Activated naive CD4-positive, alpha-beta T cell treated with anti-CD3 and anti-CD28 coated beads for 36 hours (primary cell): ENCODE results near the gene FAM177B. TPM values are rescaled to one million over a fixed set of nuclear protein-coding genes. Genes with fewer than 3 reads are reported as not detected.
"Not testable (repeated sequence)": the region's sequence is repeated elsewhere in the genome, so short reads cannot be mapped to it uniquely, and the experiment has no call there.

Source experiments
- CTCF ChIA-PET: fragments of 350-600 bp; sonication (Branson Sonifier 250); formaldehyde crosslinking; loops from one replicate; lab custom pipeline; 2021; ENCODE audit warnings: antibody characterized with exemption; lab: Charles Lee
- DNase-seq: peaks from one replicate; pipeline ENCODE4 v3.0.0-alpha.2; 2020
- H3K27ac Mint-ChIP-seq: one replicate; pipeline ENCODE4 v1.8.0; 2021; ENCODE audit warnings: mild to moderate bottlenecking, mixed read lengths
- H3K27me3 Mint-ChIP-seq: one replicate; pipeline ENCODE4 v1.8.0; 2021; ENCODE audit warnings: low read depth, mixed read lengths
- H3K36me3 Mint-ChIP-seq: one replicate; pipeline ENCODE4 v1.8.0; 2021; ENCODE audit warnings: low read depth, mixed read lengths
- H3K4me1 Mint-ChIP-seq: one replicate; pipeline ENCODE4 v1.8.0; 2021; ENCODE audit warnings: low read depth, mixed read lengths
- H3K4me3 Mint-ChIP-seq: one replicate; pipeline ENCODE4 v1.8.0; 2021; ENCODE audit warnings: mild to moderate bottlenecking, moderate library complexity, mixed read lengths
- H3K9me3 Mint-ChIP-seq: one replicate; pipeline ENCODE4 v1.8.0; 2021; ENCODE audit warnings: mixed read lengths
- intact Hi-C: fragments of 100-400 bp; cut with micrococcal nuclease; formaldehyde crosslinking; loops from one replicate; pipeline ENCODE4 v1.15.1; 2023
- total RNA-seq, 2 experiments: library from RNA; stranded (reverse); gene quantifications; one replicate each; pipeline ENCODE4 v1.2.3, GENCODE V29; 2021

Gene FAM177B
- total RNA-seq, 2 experiments from 2014 or later = not detected

GRCh38 chr1:222741630-222742457 is 4.8 kb downstream of the FAM177B start:
- CTCF ChIA-PET = interaction anchor here (0.6 kb wide), 1 partner anchor 126 kb away, joined by 3 read pairs; no protein-coding TSS in a partner anchor
- H3K36me3 Mint-ChIP-seq = not testable (repeated sequence)

GRCh38 chr1:222749927-222750326 is 12.9 kb downstream of the FAM177B start:
- intact Hi-C loops = no loop called here
- Mint-ChIP-seq H3K4me1 (no peaks in the 10 kb centered on the region), H3K9me3 (no peaks in the 10 kb centered on the region), H3K4me3 (no peak overlapping the region), H3K36me3 (no peaks in the 10 kb centered on the region), H3K27ac (no peak overlapping the region), H3K27me3 (peaks cover 2% of the 10 kb centered on the region)
- CTCF ChIA-PET = interaction anchor here (0.7 to 1.5 kb wide), 4 partner anchors 269 to 609 kb away, joined by 3 to 4 read pairs (median 3); no protein-coding TSS in a partner anchor
- no peak for DNase-seq

More at GRCh38 chr1:222741630-222742457, 4.8 kb downstream of the FAM177B start:
- H3K27me3 Mint-ChIP-seq, H3K9me3 Mint-ChIP-seq, H3K27ac Mint-ChIP-seq, DNase-seq, H3K4me3 Mint-ChIP-seq, H3K4me1 Mint-ChIP-seq, intact Hi-C loops: not testable (repeated sequence)

GRCh38 chr1:222750651-222751050 is 13.6 kb downstream of the FAM177B start:
- no peak for DNase-seq
- Mint-ChIP-seq H3K27me3 (peaks cover 2% of the 10 kb centered on the region), H3K4me3 (no peak overlapping the region), H3K4me1 (no peaks in the 10 kb centered on the region), H3K36me3 (no peaks in the 10 kb centered on the region), H3K9me3 (no peaks in the 10 kb centered on the region), H3K27ac (no peak overlapping the region)
- CTCF ChIA-PET = interaction anchor here (0.6 to 1.5 kb wide), 3 partner anchors 268 to 340 kb away, joined by 3 to 6 read pairs (median 3); no protein-coding TSS in a partner anchor
- intact Hi-C loops = no loop called here

- Mint-ChIP-seq H3K4me1 (no peaks in the 10 kb centered on the region), H3K27ac (no peak overlapping the region)
Measured at GRCh38 chr1:222751255-222751654, 14.3 kb downstream of the FAM177B start.

GRCh38 chr1:222754366-222755139 is 17.6 kb downstream of the FAM177B start:
- CTCF ChIA-PET = interaction anchor here (0.6 kb wide), 1 partner anchor 69 kb away, joined by 3 read pairs; no protein-coding TSS in a partner anchor
- Mint-ChIP-seq H3K9me3 (no peaks in the 10 kb centered on the region), H3K27me3 (no peaks in the 10 kb centered on the region), H3K27ac (no peak overlapping the region), H3K36me3 (no peaks in the 10 kb centered on the region), H3K4me3 (no peak overlapping the region), H3K4me1 (no peaks in the 10 kb centered on the region)
- DNase-seq = no peak
- intact Hi-C loops = no loop called here

More at GRCh38 chr1:222751255-222751654, 14.3 kb downstream of the FAM177B start:
- CTCF ChIA-PET = interaction anchor here (0.6 to 1.5 kb wide), 5 partner anchors 12 to 339 kb away, joined by 3 to 6 read pairs (median 4); no protein-coding TSS in a partner anchor
- H3K27me3 Mint-ChIP-seq = peaks cover 2% of the 10 kb centered on the region
- no peaks in the 10 kb centered on the region for H3K9me3 Mint-ChIP-seq
- no peak for DNase-seq
- no peaks in the 10 kb centered on the region for H3K36me3 Mint-ChIP-seq
- intact Hi-C loops = no loop called here
- no peak overlapping the region for H3K4me3 Mint-ChIP-seq

GRCh38 chr1:222757646-222758268 is 20.8 kb downstream of the FAM177B start:
- Mint-ChIP-seq H3K4me1 (no peaks in the 10 kb centered on the region), H3K36me3 (no peaks in the 10 kb centered on the region), H3K27me3 (no peaks in the 10 kb centered on the region), H3K27ac (no peak overlapping the region), H3K9me3 (no peaks in the 10 kb centered on the region), H3K4me3 (no peak overlapping the region)
- intact Hi-C loops = no loop called here
- CTCF ChIA-PET = no interaction called here
- no peak for DNase-seq

GRCh38 chr1:222759451-222760035 is 22.5 kb downstream of the FAM177B start:
- CTCF ChIA-PET = no interaction called here
- H3K27me3 Mint-ChIP-seq = peaks cover 2% of the 10 kb centered on the region

GRCh38 chr1:222761083-222761482 is 24.1 kb downstream of the FAM177B start:
- no peak overlapping the region for H3K4me3 Mint-ChIP-seq
- H3K36me3 Mint-ChIP-seq = no peaks in the 10 kb centered on the region
- peaks cover 2% of the 10 kb centered on the region for H3K27me3 Mint-ChIP-seq
- H3K27ac Mint-ChIP-seq = no peak overlapping the region
- CTCF ChIA-PET = no interaction called here
- no peaks in the 10 kb centered on the region for H3K4me1 Mint-ChIP-seq
- intact Hi-C loops = no loop called here
- no peak for DNase-seq
- H3K9me3 Mint-ChIP-seq = peaks cover 2% of the 10 kb centered on the region

More at GRCh38 chr1:222759451-222760035, 22.5 kb downstream of the FAM177B start:
- DNase-seq = no peak
- Mint-ChIP-seq H3K9me3 (no peaks in the 10 kb centered on the region), H3K27ac (no peak overlapping the region), H3K4me1 (no peaks in the 10 kb centered on the region), H3K4me3 (no peak overlapping the region), H3K36me3 (no peaks in the 10 kb centered on the region)
- intact Hi-C loops = no loop called here

GRCh38 chr1:222762178-222762577 is 25.2 kb downstream of the FAM177B start:
- H3K36me3 Mint-ChIP-seq, DNase-seq, H3K4me3 Mint-ChIP-seq, intact Hi-C loops, H3K4me1 Mint-ChIP-seq, H3K27ac Mint-ChIP-seq, H3K9me3 Mint-ChIP-seq, CTCF ChIA-PET, H3K27me3 Mint-ChIP-seq: not testable (repeated sequence)

GRCh38 chr1:222767152-222767571 is 30.2 kb downstream of the FAM177B start:
- DNase-seq = no peak
- CTCF ChIA-PET = no interaction called here
- Mint-ChIP-seq H3K4me3 (no peak overlapping the region), H3K27ac (no peak overlapping the region), H3K4me1 (peaks cover 3% of the 10 kb centered on the region), H3K27me3 (peaks cover 2% of the 10 kb centered on the region), H3K36me3 (no peaks in the 10 kb centered on the region), H3K9me3 (peaks cover 17% of the 10 kb centered on the region)
- intact Hi-C loops = no loop called here

GRCh38 chr1:222768592-222768991 is 31.6 kb downstream of the FAM177B start:
- no peaks in the 10 kb centered on the region for H3K27me3 Mint-ChIP-seq
- CTCF ChIA-PET = no interaction called here
- H3K36me3 Mint-ChIP-seq = no peaks in the 10 kb centered on the region
- no peak overlapping the region for H3K4me3 Mint-ChIP-seq
- intact Hi-C loops = no loop called here
- peaks cover 10% of the 10 kb centered on the region for H3K4me1 Mint-ChIP-seq
- no peak for DNase-seq
- H3K27ac Mint-ChIP-seq = no peak overlapping the region
- H3K9me3 Mint-ChIP-seq = peaks cover 17% of the 10 kb centered on the region

GRCh38 chr1:222769181-222769580 is 32.2 kb downstream of the FAM177B start:
- CTCF ChIA-PET = no interaction called here
- H3K4me3 Mint-ChIP-seq = no peak overlapping the region
- H3K27ac Mint-ChIP-seq = no peak overlapping the region
- DNase-seq = no peak
- H3K27me3 Mint-ChIP-seq = no peaks in the 10 kb centered on the region
- intact Hi-C loops = no loop called here
- H3K9me3 Mint-ChIP-seq = peaks cover 17% of the 10 kb centered on the region
- no peaks in the 10 kb centered on the region for H3K36me3 Mint-ChIP-seq
- peaks cover 10% of the 10 kb centered on the region for H3K4me1 Mint-ChIP-seq
